ENCODE results near the gene BORCS6. TPM values are rescaled to one million over a fixed set of nuclear protein-coding genes. Genes with fewer than 3 reads are reported as not detected.

Gene BORCS6
- total and polyA plus RNA-seq, 11 donors: 5.1 to 13.5 (median 8.1) TPM

DNA sequence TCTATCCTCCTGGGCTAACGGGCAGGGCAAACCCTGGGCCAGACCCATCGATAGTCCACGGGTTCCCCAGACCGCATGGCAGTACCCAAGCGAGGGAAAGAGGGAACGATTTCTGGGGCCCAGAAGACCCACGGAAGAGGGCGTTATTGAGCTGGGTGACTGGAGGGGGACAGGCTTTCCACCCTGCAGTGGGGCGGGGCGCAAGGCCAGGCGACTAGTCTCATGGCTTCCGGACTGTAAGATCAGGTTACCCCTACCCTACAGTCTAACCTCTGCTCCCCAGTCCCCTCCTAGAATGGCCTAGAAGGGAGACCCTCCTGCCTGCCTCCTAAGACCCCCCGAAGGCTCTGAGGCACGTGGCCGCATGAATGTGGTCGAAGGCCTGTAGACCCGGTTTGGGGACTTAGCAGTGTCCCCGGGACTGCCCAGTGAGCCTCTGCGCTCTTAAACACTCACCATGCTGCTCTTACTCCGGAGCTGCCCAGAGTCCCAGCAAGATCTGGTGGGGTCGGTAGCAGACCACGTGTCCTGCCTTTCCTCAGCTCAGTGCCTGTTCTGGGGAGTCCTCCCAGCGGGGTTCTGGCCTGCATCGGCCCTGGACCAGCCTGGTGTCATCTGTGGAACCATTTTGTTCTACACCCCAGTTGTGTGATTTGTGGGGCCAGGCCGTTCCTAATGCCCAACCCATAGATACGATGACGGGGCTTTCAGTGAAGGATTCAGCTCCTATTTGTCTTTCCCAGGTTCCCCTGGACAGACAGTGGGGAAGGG is 33.6 kb upstream of the BORCS6 start:
- intact Hi-C loops (cut with DNase I): loop anchor here in 7 of 10 donors (1.0 to 10.0 kb wide), 10 partner anchors 23 to 151 kb away; partner anchors contain the start of genes HES7 (in 2 of the 7), ALOXE3 (in 1 of the 7), CTC1 (in 1 of the 7) and KRABD2 (in 1 of the 7)
- Histone ChIP-seq H3K4me3 (peak overlapping the region; percentile 49 to 82 (median 69)), H3K27me3 (no peaks in the 10 kb centered on the region), H3K27ac (peak overlapping the region; percentile 93 to 99 (median 98)), H3K36me3 (peaks cover 0 to 15% (median 13%) of the 10 kb centered on the region in 9 donors), H3K4me1 (peaks cover 0 to 31% (median 14%) of the 10 kb centered on the region in 12 donors), H3K9me3 (no peaks in the 10 kb centered on the region)
- peak in 7 of 12 donors; percentile 8 to 48 (median 36) for TF ChIP-seq CTCF (IDR thresholded peaks at IDR 0.05)
- TF ChIP-seq POLR2A (IDR thresholded peaks at IDR 0.05): no peak
- WGBS, 4 donors: 8 to 21% (median 9%) methylated on average over 13 to 27 of the region's 27 CpGs
- ATAC-seq (peak in 3 of 4 donors; percentile 3 to 16 (median 9)), DNase-seq (peak; percentile 68 to 79 (median 74))

DNA sequence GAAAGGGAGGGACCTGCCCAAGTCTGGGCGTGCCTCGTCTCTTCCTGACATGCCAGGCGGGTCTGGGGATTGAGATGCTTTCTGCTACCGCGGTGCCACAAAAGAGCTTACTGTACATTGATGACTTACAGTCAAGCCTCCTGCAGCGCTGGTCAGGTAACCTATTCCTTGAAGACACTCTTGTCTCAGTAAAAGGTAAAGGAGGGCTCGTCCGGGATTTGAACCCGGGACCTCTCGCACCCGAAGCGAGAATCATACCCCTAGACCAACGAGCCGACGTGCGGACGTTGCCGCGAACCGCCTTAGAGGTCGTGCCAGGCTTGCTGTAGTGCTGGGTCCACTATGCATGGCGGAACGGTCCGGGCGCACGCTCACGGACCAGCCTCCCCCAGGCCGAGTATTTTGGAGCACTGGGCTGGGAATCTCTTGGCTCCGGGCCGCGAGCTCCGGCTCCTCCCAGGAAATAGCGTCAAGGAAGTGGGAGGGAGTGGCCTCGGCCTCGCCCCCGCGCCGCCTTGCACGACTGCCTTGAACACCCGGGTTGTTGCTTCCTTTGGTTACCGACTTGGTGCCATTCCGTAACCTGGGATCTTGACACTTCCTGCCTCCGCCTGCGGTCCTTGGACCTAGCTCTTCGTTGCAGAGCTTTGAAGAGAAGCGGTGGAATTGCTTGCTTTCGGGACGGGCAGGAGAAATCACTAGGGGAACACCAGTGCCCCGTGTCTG is 32.8 kb upstream of the BORCS6 start:
- peak overlapping the region; percentile 93 to 99 (median 98) for H3K27ac ChIP-seq
- H3K4me1 ChIP-seq: peaks cover 0 to 31% (median 14%) of the 10 kb centered on the region in 12 donors
- ATAC-seq: peak; percentile 70 to 81 (median 74)
- intact Hi-C loops (cut with DNase I): loop anchor here in 8 of 10 donors (1.0 to 10.0 kb wide), 14 partner anchors 24 to 152 kb away; partner anchors contain the start of genes CTC1 (in 2 of the 8), HES7 (in 2 of the 8), ALOXE3 (in 1 of the 8) and KRABD2 (in 1 of the 8)
- TF ChIP-seq CTCF (IDR thresholded peaks at IDR 0.05): no peak
- peak in 1 of 2 donors; percentile 83 for TF ChIP-seq POLR2A (IDR thresholded peaks at IDR 0.05)
- WGBS, 4 donors: 0 to 1% (median 0%) methylated on average over 14 to 49 of the region's 49 CpGs
- H3K36me3 ChIP-seq: peaks cover 0 to 7% (median 5%) of the 10 kb centered on the region in 9 donors
- H3K4me3 ChIP-seq: peak overlapping the region; percentile 49 to 82 (median 69)
- no peaks in the 10 kb centered on the region for H3K9me3 ChIP-seq
- no peaks in the 10 kb centered on the region for H3K27me3 ChIP-seq
- peak; percentile 94 to 97 (median 95) for DNase-seq

DNA sequence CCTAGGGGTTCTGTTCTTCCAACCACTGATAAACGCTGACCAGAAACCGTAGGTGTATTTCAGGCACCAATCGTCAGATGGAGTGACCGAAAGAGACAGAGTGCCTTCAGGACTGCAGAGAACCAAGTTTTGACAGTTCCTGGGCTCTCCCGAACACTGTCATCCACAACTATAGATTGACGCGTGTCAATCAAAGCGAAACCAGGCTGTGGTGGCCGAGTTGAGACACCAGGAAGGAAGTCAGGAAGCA is 32.3 kb upstream of the BORCS6 start:
- WGBS, 4 donors: 0 to 1% (median 0%) methylated on average over 4 to 9 of the region's 9 CpGs
- Histone ChIP-seq H3K9me3 (no peaks in the 10 kb centered on the region), H3K27ac (peak overlapping the region; percentile 93 to 99 (median 98)), H3K36me3 (peaks cover 0 to 2% (median under 1%) of the 10 kb centered on the region in 9 donors), H3K27me3 (no peaks in the 10 kb centered on the region), H3K4me3 (peak overlapping the region; percentile 49 to 82 (median 69)), H3K4me1 (peaks cover 0 to 30% (median 14%) of the 10 kb centered on the region in 12 donors)
- intact Hi-C loops (cut with DNase I): loop anchor here in 8 of 10 donors (1.0 to 10.0 kb wide), 13 partner anchors 24 to 152 kb away; partner anchors contain the start of genes CTC1 (in 2 of the 8), HES7 (in 2 of the 8), ALOXE3 (in 1 of the 8) and KRABD2 (in 1 of the 8)
- TF ChIP-seq POLR2A (IDR thresholded peaks at IDR 0.05) (no peak), CTCF (IDR thresholded peaks at IDR 0.05) (no peak)
- ATAC-seq (no peak), DNase-seq (no peak)
